HG03064 (cell line): ENCODE data around the gene MBTPS1.

Source experiments
- ATAC-seq: cut with Tn5 transposase; IDR thresholded peaks from one replicate; pipeline ENCODE4 v1.9.1; 2021; ENCODE audit warnings: low read depth; ENCODE audit not compliant: unreplicated experiment

Gene MBTPS1

GRCh38 chr16:84105301-84105815 is 11.4 kb downstream of the MBTPS1 start:
- ATAC-seq = no peak

GRCh38 chr16:84104231-84104630 is 12.5 kb downstream of the MBTPS1 start:
- ATAC-seq = no peak

GRCh38 chr16:84103678-84104077 is 13.1 kb downstream of the MBTPS1 start:
- no peak for ATAC-seq

- no peak for ATAC-seq
Measured at GRCh38 chr16:84098939-84099338, 17.8 kb downstream of the MBTPS1 start.

- no peak for ATAC-seq
Measured at GRCh38 chr16:84096447-84097005, 20.2 kb downstream of the MBTPS1 start.

GRCh38 chr16:84095466-84095865 is 21.3 kb downstream of the MBTPS1 start:
- ATAC-seq = no peak

GRCh38 chr16:84093879-84094270 is 22.9 kb downstream of the MBTPS1 start:
- no peak for ATAC-seq

GRCh38 chr16:84093120-84093878 is 23.4 kb downstream of the MBTPS1 start:
- no peak for ATAC-seq

- ATAC-seq = no peak
Measured at GRCh38 chr16:84091460-84091859, 25.3 kb downstream of the MBTPS1 start.

GRCh38 chr16:84090211-84090610 is 26.5 kb downstream of the MBTPS1 start:
- no peak for ATAC-seq

- ATAC-seq = peak; percentile 68
Measured at GRCh38 chr16:84088695-84089395, 27.9 kb downstream of the MBTPS1 start.

- ATAC-seq = no peak
Measured at GRCh38 chr16:84087466-84088151, 29.1 kb downstream of the MBTPS1 start.

- ATAC-seq = no peak
Measured at GRCh38 chr16:84087001-84087400, 29.7 kb downstream of the MBTPS1 start.

- no peak for ATAC-seq
Measured at GRCh38 chr16:84086341-84086740, 30.4 kb downstream of the MBTPS1 start.

- no peak for ATAC-seq
Measured at GRCh38 chr16:84085773-84086172, 31.0 kb downstream of the MBTPS1 start.

GRCh38 chr16:84085271-84085667 is 31.5 kb downstream of the MBTPS1 start:
- no peak for ATAC-seq

- ATAC-seq = no peak
Measured at GRCh38 chr16:84084570-84085270, 32.0 kb downstream of the MBTPS1 start.

GRCh38 chr16:84082835-84083569 is 33.7 kb downstream of the MBTPS1 start:
- no peak for ATAC-seq

- ATAC-seq = no peak
Measured at GRCh38 chr16:84082110-84082509, 34.6 kb downstream of the MBTPS1 start.
